Nephron progenitor cell (in vitro differentiated cells): ENCODE results near the gene CSMD2.
A peak's percentile ranks its signal among the peaks of the same experiment; 100 is the strongest.

Experiments used
- DNase-seq: peaks from one replicate; pipeline ENCODE4 v3.0.0; 2021
- H3K27ac Mint-ChIP-seq: 2 replicates; pipeline ENCODE4 v1.8.0; 2021; ENCODE audit warnings: mild to moderate bottlenecking, moderate library complexity, mixed read lengths
- H3K27me3 Mint-ChIP-seq: 2 replicates; pipeline ENCODE4 v1.8.0; 2021; ENCODE audit warnings: mild to moderate bottlenecking, low read depth, mixed read lengths; ENCODE audit not compliant: poor library complexity
- H3K36me3 Mint-ChIP-seq: 2 replicates; pipeline ENCODE4 v1.8.0; 2021; ENCODE audit warnings: low read depth, mixed read lengths
- H3K4me1 Mint-ChIP-seq: 2 replicates; pipeline ENCODE4 v1.8.0; 2021; ENCODE audit warnings: mixed read lengths
- H3K4me3 Mint-ChIP-seq: 2 replicates; pipeline ENCODE4 v1.8.0; 2021; ENCODE audit warnings: mild to moderate bottlenecking, moderate library complexity, mixed read lengths
- H3K9me3 Mint-ChIP-seq: 2 replicates; pipeline ENCODE4 v1.8.0; 2021; ENCODE audit warnings: mild to moderate bottlenecking, moderate library complexity, mixed read lengths
- CTCF ChIP-seq: fragments of 200-600 bp; sonication (generic); IDR thresholded peaks from 2 replicates; pipeline ENCODE4 v1.5.0; 2021; ENCODE audit warnings: antibody characterized with exemption

CSMD2 gene

GRCh38 chr1:33519240-33519884 lies 645.7 kb downstream of the CSMD2 start:
- Mint-ChIP-seq H3K9me3 (no peaks in the 10 kb centered on the region), H3K36me3 (no peaks in the 10 kb centered on the region), H3K4me1 (peaks cover 22% of the 10 kb centered on the region), H3K4me3 (no peak overlapping the region), H3K27ac (no peak overlapping the region), H3K27me3 (peaks cover 13% of the 10 kb centered on the region)
- TF ChIP-seq CTCF: no peak
- DNase-seq: no peak

- no peak for TF ChIP-seq CTCF
- no peak overlapping the region for H3K4me3 Mint-ChIP-seq
- H3K27ac Mint-ChIP-seq: no peak overlapping the region
Measured at GRCh38 chr1:33517596-33518250, 647.3 kb downstream of the CSMD2 start.

GRCh38 chr1:33516891-33517567 lies 648.0 kb downstream of the CSMD2 start:
- Mint-ChIP-seq H3K27me3 (peaks cover 9% of the 10 kb centered on the region), H3K4me3 (no peak overlapping the region), H3K4me1 (peaks cover 22% of the 10 kb centered on the region), H3K9me3 (no peaks in the 10 kb centered on the region), H3K36me3 (no peaks in the 10 kb centered on the region), H3K27ac (no peak overlapping the region)
- no peak for DNase-seq
- no peak for TF ChIP-seq CTCF

More at GRCh38 chr1:33517596-33518250, 647.3 kb downstream of the CSMD2 start:
- Mint-ChIP-seq H3K9me3 (no peaks in the 10 kb centered on the region), H3K27me3 (peaks cover 13% of the 10 kb centered on the region), H3K4me1 (peaks cover 22% of the 10 kb centered on the region), H3K36me3 (no peaks in the 10 kb centered on the region)
- DNase-seq: peak; percentile 12

- Mint-ChIP-seq H3K27ac (no peak overlapping the region), H3K9me3 (peaks cover 1% of the 10 kb centered on the region), H3K27me3 (peaks cover 9% of the 10 kb centered on the region), H3K36me3 (no peaks in the 10 kb centered on the region), H3K4me3 (no peak overlapping the region), H3K4me1 (peaks cover 22% of the 10 kb centered on the region)
- TF ChIP-seq CTCF: no peak
- DNase-seq: no peak
Measured at GRCh38 chr1:33516428-33516827, 648.6 kb downstream of the CSMD2 start.

- Mint-ChIP-seq H3K27ac (no peak overlapping the region), H3K4me1 (peaks cover 22% of the 10 kb centered on the region), H3K9me3 (peaks cover 6% of the 10 kb centered on the region), H3K27me3 (peaks cover 11% of the 10 kb centered on the region), H3K36me3 (no peaks in the 10 kb centered on the region), H3K4me3 (no peak overlapping the region)
- no peak for TF ChIP-seq CTCF
- DNase-seq: no peak
Measured at GRCh38 chr1:33515607-33516006, 649.4 kb downstream of the CSMD2 start.
